SHP77 treated with DMSO at 0.1 percent for 48 hours (cell line): Measurements from ENCODE around the gene NEDD4L.

Experiments used
- DNase-seq: peaks from one replicate; lab custom pipeline; 2025; lab: John Stamatoyannopoulos, UW

The NEDD4L gene

GRCh38 chr18:58401191-58401590 is 357.2 kb downstream of the NEDD4L start:
- no peak for DNase-seq

DNA sequence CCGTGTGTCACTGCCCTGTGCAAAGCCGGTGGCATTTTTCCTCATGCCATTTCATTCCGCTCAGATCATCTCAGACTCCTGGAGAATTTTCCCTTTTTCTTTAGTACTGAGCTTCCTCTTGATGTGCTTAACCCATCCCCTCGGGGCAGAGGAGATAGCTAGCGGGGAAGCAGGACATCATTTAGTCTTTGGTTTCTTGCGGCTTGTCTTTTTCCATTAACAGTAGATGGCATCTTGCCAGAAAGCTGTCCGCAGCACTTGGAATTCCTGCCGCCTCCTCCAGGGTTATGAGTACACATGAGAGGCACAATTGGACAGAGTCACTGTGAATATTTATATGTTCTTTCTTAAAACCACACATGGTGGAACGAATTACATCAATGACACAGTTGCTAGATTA is 358.2 kb downstream of the NEDD4L start:
- DNase-seq = peak; percentile 27

DNA sequence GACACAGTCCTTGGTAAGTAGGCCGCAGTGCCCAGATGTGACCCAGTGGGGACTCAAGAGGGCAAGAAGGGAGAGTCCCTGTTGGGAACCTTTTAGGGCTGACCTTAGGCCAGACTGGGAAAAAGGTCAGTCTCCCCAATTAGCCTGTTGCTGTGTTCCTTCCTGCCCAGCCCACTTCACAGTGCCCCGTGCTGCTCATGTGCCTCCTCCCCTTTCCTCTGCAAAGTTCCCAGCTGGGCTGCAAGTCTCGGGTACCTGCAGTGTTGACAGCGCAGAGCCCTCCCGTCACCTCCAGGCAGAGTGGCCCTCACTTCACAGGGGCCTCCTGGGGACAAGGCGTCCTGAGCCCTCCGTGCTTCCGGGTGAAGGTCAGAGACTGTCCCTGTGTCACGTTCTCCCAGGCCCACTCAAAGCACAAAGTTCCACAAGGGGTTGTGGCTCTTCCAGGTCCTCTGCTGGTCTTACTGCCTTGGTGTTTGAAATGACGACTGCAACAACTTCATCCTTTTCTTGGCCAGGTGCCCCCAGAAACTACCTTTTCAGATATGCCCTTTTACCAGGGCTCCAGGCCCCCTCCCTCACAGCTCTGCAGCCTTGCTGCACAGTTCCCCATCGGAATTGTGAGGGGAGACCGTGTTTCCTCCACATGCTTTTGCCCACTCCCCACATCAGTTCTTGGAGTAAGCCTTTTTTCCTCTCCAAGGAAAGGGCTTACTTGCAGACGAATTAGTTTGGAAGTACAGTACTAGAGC is 359.1 kb downstream of the NEDD4L start:
- no peak for DNase-seq

DNA sequence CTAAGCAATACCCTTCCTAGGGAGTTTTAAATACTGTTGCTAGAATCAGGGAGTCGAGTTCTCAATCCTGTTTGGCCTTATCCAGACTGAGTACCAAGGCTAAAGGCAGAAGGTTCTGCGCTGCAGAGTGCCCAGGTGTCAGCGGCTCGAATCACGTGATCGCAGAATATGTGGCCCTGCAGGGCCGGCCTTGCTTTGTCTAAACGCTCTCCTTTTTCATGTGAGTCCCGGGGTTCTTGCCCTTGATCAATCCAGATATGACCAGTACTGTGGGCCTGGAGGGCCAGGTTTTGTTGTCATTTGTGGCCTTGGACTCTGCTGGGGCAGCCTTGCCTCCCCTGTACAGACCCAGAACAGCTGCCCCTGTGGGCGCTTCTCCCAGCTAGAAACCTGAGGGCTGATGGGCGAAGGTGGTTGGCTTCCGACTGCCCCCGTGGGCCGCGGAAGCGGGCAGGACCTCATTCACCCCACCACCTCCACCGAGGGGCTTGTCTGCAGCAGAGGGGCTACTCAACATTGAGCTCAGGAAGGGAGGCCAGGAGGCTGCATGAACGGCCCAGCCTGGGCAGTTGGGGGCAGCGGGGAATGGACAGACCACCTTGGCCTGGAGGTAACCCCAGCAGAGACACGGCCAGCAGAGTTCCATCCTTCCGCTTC is 359.9 kb downstream of the NEDD4L start:
- DNase-seq = no peak

DNA sequence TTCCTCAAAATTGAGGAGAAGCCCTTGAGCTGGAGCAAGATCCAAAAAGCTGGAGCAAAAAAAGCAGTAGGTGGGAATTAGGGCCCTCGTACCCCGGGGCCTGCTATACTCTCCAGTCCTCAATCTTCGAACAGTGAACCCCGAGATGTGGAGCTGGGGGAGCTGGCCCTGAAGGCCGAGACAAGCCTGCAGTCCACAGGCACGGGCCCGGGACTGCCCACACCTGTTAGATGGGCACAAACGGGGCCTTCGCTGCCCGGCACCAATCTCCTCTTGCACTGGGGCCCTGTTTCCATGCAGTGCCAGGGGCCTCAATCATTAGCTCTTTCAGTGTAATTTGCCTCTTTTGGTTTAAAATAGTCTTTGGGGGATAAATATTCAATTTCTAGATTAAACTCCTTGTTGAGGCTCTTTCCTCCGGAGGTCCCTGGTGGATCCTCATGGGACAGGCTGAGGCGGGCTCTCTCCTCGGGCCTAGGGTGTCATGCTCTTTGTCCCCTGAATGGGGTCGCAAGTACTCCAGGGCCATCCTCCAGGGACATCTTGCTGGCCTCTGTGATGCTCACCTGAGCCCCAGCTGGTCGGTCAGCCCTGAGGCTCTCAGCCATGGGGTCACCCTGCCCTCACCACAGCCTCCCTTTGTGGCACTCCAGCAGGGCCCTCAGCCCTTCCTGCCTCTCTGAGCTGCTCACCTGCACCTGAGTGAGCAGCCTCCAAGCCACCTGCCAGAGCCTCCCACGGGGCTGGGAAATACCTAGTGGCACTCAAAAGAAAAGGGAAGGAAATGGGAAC is 361.3 kb downstream of the NEDD4L start:
- no peak for DNase-seq

DNA sequence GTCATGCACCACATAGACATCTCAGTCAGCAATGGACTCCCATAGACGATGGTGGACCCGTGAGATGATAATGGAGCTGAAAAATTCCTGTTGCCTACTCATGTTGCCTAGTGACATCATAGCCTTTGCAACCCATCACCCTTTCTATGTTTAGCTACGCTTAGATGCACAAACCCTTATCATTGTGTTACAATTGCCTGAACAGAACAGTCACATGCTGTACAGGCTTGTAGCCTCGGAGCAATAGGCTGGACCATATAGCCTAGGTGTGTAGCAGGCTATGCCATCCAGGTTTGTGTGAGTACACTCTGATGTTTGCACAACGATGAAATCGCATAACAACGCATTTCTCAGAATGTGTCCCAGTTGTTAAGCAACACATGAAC is 363.2 kb downstream of the NEDD4L start:
- DNase-seq = no peak

GRCh38 chr18:58407649-58408407 is 363.8 kb downstream of the NEDD4L start:
- DNase-seq = no peak

- DNase-seq = no peak
Measured at GRCh38 chr18:58408665-58409064, 364.6 kb downstream of the NEDD4L start.

- DNase-seq = no peak
Measured at GRCh38 chr18:58409802-58410445, 365.9 kb downstream of the NEDD4L start.

- DNase-seq = no peak
Measured at GRCh38 chr18:58411323-58411722, 367.3 kb downstream of the NEDD4L start.

DNA sequence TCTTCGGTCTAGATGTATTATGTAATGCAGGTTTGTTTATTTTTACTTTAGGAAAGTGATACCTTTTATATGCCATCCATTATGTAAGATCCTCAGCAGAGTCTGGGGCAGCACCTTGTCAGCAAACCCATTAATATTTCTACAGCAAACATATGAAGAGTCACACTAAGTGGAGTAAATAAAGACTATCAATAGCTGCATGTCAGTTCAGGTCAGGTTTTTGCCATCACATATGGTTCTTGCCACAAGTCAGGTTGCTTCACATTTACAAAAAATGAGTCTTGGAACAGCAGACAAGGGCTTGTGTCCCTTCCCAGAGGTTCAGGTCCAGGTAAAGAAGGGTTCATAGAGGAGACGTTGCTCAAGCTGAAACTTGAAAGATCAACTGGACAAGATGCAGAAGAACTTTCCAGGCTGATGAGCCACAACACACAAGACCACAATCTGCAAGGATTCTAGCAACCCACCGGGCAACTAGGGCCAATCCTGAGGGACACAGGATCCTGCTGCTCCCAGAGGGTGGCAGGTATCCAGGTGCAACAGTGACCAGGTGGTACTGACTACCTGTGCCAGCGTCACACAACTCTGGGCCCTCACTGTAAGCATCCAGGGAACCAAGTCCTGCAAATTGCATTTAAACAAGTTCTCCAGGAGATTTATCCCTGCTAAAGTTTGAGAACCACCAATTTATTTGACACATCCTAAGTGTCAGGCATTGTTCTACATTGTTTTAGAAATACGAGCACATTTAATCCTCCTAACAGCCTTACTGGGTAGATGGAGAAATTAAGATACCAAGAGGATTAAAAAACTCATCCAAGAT is 369.0 kb downstream of the NEDD4L start:
- DNase-seq = no peak

GRCh38 chr18:58413667-58414628 is 369.9 kb downstream of the NEDD4L start:
- no peak for DNase-seq

GRCh38 chr18:58416014-58416703 is 372.1 kb downstream of the NEDD4L start:
- DNase-seq = no peak

DNA sequence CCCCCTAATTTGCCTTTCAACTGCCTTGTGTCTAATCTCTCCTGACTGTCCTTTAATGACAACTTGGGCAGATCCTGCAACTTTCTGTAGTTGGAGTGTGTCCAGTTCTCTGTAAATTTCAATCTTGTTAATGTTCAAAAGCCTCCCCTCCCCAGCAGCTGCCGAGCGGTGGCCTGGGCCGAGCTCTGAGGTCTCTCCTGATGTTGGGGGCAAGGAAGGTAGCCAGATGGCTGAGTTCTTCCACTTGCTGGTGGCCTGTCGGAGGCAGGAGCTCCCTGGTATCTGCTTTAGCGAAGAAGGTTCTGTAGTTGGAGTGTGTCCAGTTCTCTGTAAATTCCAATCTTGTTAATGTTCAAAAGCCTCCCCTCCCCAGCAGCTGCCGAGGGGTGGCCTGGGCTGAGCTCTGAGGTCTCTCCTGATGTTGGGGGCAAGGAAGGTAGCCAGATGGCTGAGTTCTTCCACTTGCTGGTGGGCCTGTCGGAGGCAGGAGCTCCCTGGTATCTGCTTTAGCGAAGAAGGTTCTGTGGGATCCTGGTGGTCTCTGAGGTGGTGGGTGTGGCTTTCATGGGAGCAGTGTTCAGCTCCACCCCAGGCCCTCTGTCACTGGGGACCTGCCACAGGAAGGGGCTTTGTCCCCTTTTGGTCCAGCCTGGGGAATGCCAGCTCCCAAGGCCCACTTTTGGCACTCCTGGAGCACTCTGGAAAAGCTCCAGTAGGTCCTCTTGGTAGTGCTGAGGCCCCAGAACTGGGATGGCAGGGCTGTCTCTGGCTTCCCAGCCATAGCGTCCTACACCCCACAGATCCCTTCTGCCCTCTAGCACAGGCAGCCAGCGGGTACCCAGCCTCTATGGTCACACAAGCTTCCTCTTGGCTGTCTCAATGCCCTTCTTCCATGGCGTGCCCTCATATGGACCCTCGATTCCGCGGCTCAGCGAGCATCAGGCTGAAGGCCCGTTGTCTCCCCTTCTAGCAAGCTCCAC is 373.0 kb downstream of the NEDD4L start:
- DNase-seq = no peak

GRCh38 chr18:58417752-58418151 is 373.7 kb downstream of the NEDD4L start:
- no peak for DNase-seq

GRCh38 chr18:58418361-58418760 is 374.3 kb downstream of the NEDD4L start:
- DNase-seq = no peak

DNA sequence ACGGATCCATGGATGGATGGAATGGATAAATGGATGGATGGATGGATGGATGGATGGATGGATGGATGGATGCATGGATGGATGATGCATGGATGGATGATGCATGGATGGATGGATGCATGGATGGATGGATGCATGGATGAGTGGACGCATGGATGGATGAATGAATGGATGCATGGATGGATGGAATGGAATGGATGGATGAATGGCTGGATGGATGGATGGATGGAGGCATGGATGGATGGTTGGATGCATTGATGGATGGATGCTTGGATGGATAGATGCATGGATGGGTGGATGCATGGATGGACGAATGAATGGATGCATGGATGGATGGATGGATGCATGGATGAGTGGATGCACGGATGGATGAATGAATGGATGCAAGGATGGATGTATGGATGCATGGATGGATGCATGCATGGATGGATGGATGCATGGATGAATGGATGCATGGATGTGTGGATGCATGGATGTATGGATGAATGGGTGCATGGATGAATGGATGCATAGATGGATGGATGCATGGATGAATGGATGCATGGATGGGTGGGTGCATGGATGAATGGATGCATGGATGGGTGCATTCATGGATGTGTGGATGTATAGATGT is 375.7 kb downstream of the NEDD4L start:
- DNase-seq = no peak
